ENCODE measurements around the gene GPR107.

Gene GPR107

GRCh38 chr9:130117816-130118632 lies 64.3 kb downstream of the GPR107 start:
- H3K4me3 Mint-ChIP-seq = no peak overlapping the region
- no peaks in the 10 kb centered on the region for H3K9me3 Mint-ChIP-seq
- DNase-seq = no peak
- peak; percentile 36 to 46 for ATAC-seq (replicated peaks)
- peak overlapping the region; percentile 62 for H3K27ac Mint-ChIP-seq
- H3K36me3 Mint-ChIP-seq = peaks cover 31 to 55% of the 10 kb centered on the region in 2 donors
- peaks cover 19 to 34% of the 10 kb centered on the region in 2 donors for H3K4me1 Mint-ChIP-seq
- no peaks in the 10 kb centered on the region for H3K27me3 Mint-ChIP-seq

GRCh38 chr9:130118841-130119518 lies 65.3 kb downstream of the GPR107 start:
- peaks cover 19 to 34% of the 10 kb centered on the region in 2 donors for H3K4me1 Mint-ChIP-seq
- H3K9me3 Mint-ChIP-seq = no peaks in the 10 kb centered on the region
- ATAC-seq (replicated peaks) (peak in 1 of 2 donors; percentile 4), DNase-seq (no peak)
- H3K4me3 Mint-ChIP-seq = no peak overlapping the region
- H3K27ac Mint-ChIP-seq = peak overlapping the region; percentile 37
- no peaks in the 10 kb centered on the region for H3K27me3 Mint-ChIP-seq
- H3K36me3 Mint-ChIP-seq = peaks cover 31 to 55% of the 10 kb centered on the region in 2 donors

- no peak for ATAC-seq (replicated peaks)
- DNase-seq = no peak
- Mint-ChIP-seq H3K36me3 (peaks cover 31 to 55% of the 10 kb centered on the region in 2 donors), H3K4me1 (peaks cover 19 to 34% of the 10 kb centered on the region in 2 donors), H3K27me3 (no peaks in the 10 kb centered on the region), H3K27ac (peak overlapping the region; percentile 37), H3K9me3 (no peaks in the 10 kb centered on the region), H3K4me3 (no peak overlapping the region)
These were observed 66.0 kb downstream of the GPR107 start for GRCh38 chr9:130119519-130120298.

GRCh38 chr9:130120299-130120587 lies 66.5 kb downstream of the GPR107 start:
- peaks cover 28 to 55% of the 10 kb centered on the region in 2 donors for H3K36me3 Mint-ChIP-seq
- no peak for ATAC-seq (replicated peaks)
- H3K27me3 Mint-ChIP-seq = no peaks in the 10 kb centered on the region
- H3K27ac Mint-ChIP-seq = peak overlapping the region; percentile 3
- no peak overlapping the region for H3K4me3 Mint-ChIP-seq
- no peak for DNase-seq
- no peaks in the 10 kb centered on the region for H3K9me3 Mint-ChIP-seq
- peaks cover 19 to 34% of the 10 kb centered on the region in 2 donors for H3K4me1 Mint-ChIP-seq

- peaks cover 19 to 34% of the 10 kb centered on the region in 2 donors for H3K4me1 Mint-ChIP-seq
- peaks cover 25 to 53% of the 10 kb centered on the region in 2 donors for H3K36me3 Mint-ChIP-seq
- no peak overlapping the region for H3K4me3 Mint-ChIP-seq
- no peaks in the 10 kb centered on the region for H3K9me3 Mint-ChIP-seq
- ATAC-seq (replicated peaks) (no peak), DNase-seq (no peak)
- H3K27ac Mint-ChIP-seq = peak overlapping the region; percentile 3
- no peaks in the 10 kb centered on the region for H3K27me3 Mint-ChIP-seq
These were observed 67.1 kb downstream of the GPR107 start for GRCh38 chr9:130120832-130121231.

GRCh38 chr9:130122456-130122855 lies 68.8 kb downstream of the GPR107 start:
- DNase-seq (no peak), ATAC-seq (replicated peaks) (peak; percentile 38 to 58)
- no peaks in the 10 kb centered on the region for H3K9me3 Mint-ChIP-seq
- peaks cover 33 to 52% of the 10 kb centered on the region in 2 donors for H3K36me3 Mint-ChIP-seq
- H3K27me3 Mint-ChIP-seq = no peaks in the 10 kb centered on the region
- H3K27ac Mint-ChIP-seq = peak overlapping the region; percentile 85
- peaks cover 27 to 43% of the 10 kb centered on the region in 2 donors for H3K4me1 Mint-ChIP-seq
- H3K4me3 Mint-ChIP-seq = no peak overlapping the region

GRCh38 chr9:130124085-130124860 lies 70.6 kb downstream of the GPR107 start:
- ATAC-seq (replicated peaks) (no peak), DNase-seq (no peak)
- H3K4me3 Mint-ChIP-seq = no peak overlapping the region
- peaks cover 35 to 49% of the 10 kb centered on the region in 2 donors for H3K36me3 Mint-ChIP-seq
- H3K27me3 Mint-ChIP-seq = no peaks in the 10 kb centered on the region
- H3K9me3 Mint-ChIP-seq = peaks cover 0 to 2% of the 10 kb centered on the region in 2 donors
- peaks cover 34 to 44% of the 10 kb centered on the region in 2 donors for H3K4me1 Mint-ChIP-seq
- H3K27ac Mint-ChIP-seq = no peak overlapping the region

GRCh38 chr9:130126721-130127433 lies 73.2 kb downstream of the GPR107 start:
- peaks cover 0 to 2% of the 10 kb centered on the region in 2 donors for H3K9me3 Mint-ChIP-seq
- no peaks in the 10 kb centered on the region for H3K27me3 Mint-ChIP-seq
- no peak overlapping the region for H3K4me3 Mint-ChIP-seq
- peaks cover 46 to 61% of the 10 kb centered on the region in 2 donors for H3K4me1 Mint-ChIP-seq
- ATAC-seq (replicated peaks) (no peak), DNase-seq (no peak)
- H3K27ac Mint-ChIP-seq = peak overlapping the region; percentile 67
- peaks cover 42 to 49% of the 10 kb centered on the region in 2 donors for H3K36me3 Mint-ChIP-seq

GRCh38 chr9:130128251-130128650 lies 74.5 kb downstream of the GPR107 start:
- Mint-ChIP-seq H3K9me3 (peaks cover 0 to 2% of the 10 kb centered on the region in 2 donors), H3K27ac (peak overlapping the region; percentile 100), H3K27me3 (no peaks in the 10 kb centered on the region), H3K4me1 (peaks cover 42 to 63% of the 10 kb centered on the region in 2 donors), H3K36me3 (peaks cover 39 to 43% of the 10 kb centered on the region in 2 donors), H3K4me3 (peak overlapping the region; percentile 79 to 84)
- peak; percentile 75 for DNase-seq
- ATAC-seq (replicated peaks) = peak; percentile 79 to 84

GRCh38 chr9:130128733-130129431 lies 75.2 kb downstream of the GPR107 start:
- H3K9me3 Mint-ChIP-seq = peaks cover 0 to 2% of the 10 kb centered on the region in 2 donors
- DNase-seq (peak; percentile 79), ATAC-seq (replicated peaks) (peak; percentile 87 to 92)
- H3K4me1 Mint-ChIP-seq = peaks cover 42 to 63% of the 10 kb centered on the region in 2 donors
- peaks cover 40 to 49% of the 10 kb centered on the region in 2 donors for H3K36me3 Mint-ChIP-seq
- H3K27me3 Mint-ChIP-seq = no peaks in the 10 kb centered on the region
- H3K4me3 Mint-ChIP-seq = peak overlapping the region; percentile 79 to 84
- peak overlapping the region; percentile 100 for H3K27ac Mint-ChIP-seq

- DNase-seq (no peak), ATAC-seq (replicated peaks) (no peak)
- no peaks in the 10 kb centered on the region for H3K27me3 Mint-ChIP-seq
- H3K36me3 Mint-ChIP-seq = peaks cover 41 to 50% of the 10 kb centered on the region in 2 donors
- H3K4me1 Mint-ChIP-seq = peaks cover 42 to 63% of the 10 kb centered on the region in 2 donors
- peak overlapping the region; percentile 54 to 79 for H3K4me3 Mint-ChIP-seq
- H3K9me3 Mint-ChIP-seq = peaks cover 0 to 2% of the 10 kb centered on the region in 2 donors
- H3K27ac Mint-ChIP-seq = peak overlapping the region; percentile 100
These were observed 75.8 kb downstream of the GPR107 start for GRCh38 chr9:130129432-130130061.

GRCh38 chr9:130132746-130133145 lies 79.0 kb downstream of the GPR107 start:
- peaks cover 33 to 56% of the 10 kb centered on the region in 2 donors for H3K4me1 Mint-ChIP-seq
- ATAC-seq (replicated peaks) (no peak), DNase-seq (no peak)
- peaks cover 53 to 64% of the 10 kb centered on the region in 2 donors for H3K36me3 Mint-ChIP-seq
- peaks cover 0 to 2% of the 10 kb centered on the region in 2 donors for H3K9me3 Mint-ChIP-seq
- peak overlapping the region; percentile 66 for H3K27ac Mint-ChIP-seq
- no peak overlapping the region for H3K4me3 Mint-ChIP-seq
- no peaks in the 10 kb centered on the region for H3K27me3 Mint-ChIP-seq

Measured in stimulated activated naive B cell treated with anti-CD40 and anti-IgM and Interleukin-4, amounts not matched to agents 10 μg/mL and 1 μg/mL and 100 μg/mL, for 72 hours (primary cell).